DMS114 treated with DMSO at 0.1 percent for 48 hours (cell line): ENCODE data around the gene COL4A1.

Source experiments
- DNase-seq: peaks from one replicate; lab custom pipeline; 2025; ENCODE audit not compliant: unreplicated experiment; lab: John Stamatoyannopoulos, UW

COL4A1 gene

DNA sequence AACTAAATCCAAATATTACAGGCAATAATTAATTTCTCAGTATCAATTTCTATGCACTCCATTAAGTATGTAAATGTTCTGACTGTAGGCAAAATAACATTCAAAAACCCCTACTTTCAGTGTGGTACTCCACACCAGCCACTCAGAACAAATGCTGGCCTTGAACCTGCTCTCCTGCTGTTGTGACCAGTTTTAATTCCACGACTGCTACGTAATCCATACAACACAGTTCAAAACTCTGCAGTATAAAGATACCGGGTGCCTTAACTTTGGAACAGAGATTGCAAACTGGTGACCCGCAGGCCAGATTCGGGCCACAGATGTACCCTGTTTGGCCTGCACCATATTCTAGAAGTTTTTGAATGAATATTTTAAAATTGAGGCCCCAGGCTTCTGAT lies 30.4 kb downstream of the COL4A1 start:
- DNase-seq = no peak

DNA sequence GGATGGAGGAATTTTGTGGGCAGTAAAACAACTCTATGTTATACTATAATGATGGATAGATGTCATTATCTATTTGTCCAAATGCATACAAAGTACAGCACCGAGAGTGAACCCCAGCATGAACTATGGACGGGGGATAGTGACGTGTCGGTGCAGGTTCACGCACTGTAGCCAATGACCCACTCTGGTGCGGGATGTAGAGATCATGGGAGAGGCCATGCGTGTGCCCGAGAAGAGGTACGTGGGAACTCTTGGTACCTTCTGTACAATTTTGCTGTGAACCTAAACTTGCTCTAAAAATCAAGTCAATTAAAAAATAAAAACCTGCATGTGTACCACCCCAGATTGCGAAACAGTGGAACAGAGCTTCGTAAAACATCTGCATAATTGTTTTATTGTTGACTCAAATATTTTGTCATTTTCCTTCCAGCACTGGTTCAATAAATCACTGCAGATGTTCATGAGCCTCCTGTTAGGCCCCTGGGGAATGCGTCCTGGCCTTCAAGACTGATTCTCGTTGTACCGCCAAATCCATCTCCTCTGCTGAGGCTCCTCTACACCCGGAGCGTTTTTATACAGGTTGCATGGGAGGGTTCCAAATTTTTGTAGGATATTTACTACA lies 30.9 kb downstream of the COL4A1 start:
- no peak for DNase-seq

DNA sequence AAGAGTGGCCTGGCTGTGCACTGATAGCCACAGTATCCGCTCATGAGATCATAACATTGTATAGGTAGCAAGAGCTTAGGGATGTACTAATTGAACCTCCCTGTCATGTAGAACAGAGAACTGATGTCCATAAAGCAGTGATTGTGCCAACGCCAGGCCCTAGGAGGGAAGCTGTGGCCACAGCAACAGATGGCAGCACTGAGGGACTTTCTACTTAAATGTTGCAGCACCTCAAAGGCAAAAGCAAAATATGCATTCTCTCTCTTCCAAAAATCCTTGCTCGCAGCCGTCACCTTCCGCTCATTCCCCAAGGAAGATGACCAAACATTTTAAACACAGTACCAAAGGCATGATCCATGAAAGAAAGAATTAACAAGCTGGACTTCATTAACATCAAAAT lies 32.3 kb downstream of the COL4A1 start:
- no peak for DNase-seq

DNA sequence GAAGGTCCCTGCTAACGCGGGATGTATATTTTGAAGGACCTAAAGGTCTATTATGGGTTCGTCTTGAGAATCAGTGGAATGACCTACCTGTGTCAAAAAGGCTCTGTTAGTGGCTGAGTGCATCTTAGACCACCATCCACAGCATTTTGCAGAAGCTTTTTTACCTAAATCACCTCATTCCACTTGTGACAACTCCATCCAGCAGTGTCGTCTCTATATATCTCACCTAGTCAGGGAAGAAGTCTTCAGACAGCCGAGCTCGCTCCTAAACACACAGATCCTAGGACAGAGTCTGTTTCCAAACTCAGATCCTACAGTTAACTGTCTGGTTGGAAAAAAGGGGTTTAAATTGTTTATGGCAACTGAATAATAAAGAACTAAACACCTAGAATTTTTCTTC lies 33.7 kb downstream of the COL4A1 start:
- no peak for DNase-seq

DNA sequence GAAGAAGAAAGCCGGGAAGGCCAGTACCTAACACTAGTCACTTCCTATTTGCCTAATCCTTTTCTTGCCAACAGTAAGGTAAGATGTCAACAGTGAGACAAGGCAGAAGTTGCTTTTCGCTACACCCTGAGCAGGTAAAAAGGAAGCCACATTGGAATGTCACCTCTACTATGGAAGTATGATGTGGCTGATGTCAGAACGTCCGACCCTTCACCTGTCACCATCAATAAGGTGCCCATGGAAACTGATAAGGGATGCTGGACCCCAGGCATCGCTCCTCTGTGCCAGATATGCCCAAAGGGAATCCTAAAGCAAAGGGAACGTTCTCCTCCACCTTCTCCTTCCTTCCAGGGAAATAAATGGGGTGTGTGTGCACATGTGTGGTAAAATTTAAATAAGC lies 34.3 kb downstream of the COL4A1 start:
- no peak for DNase-seq

DNA sequence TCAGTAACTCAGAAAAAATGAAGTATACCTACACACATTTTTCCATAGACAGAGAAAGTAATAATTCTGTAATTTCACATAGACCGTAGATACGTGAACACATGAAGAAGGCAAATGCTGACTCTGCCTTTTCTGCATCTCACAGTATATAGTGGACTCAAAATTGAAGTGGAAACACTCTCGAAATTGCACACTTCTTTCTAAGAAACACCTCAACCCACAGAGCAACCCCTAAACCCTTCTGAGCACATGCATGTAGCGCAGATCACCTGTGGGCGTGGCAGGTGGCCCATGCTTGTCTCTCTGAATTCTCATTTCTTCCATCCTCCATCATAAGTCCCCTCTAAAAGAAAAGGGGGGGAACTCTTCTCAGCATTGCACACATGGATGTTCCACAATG lies 34.7 kb downstream of the COL4A1 start:
- DNase-seq = no peak

DNA sequence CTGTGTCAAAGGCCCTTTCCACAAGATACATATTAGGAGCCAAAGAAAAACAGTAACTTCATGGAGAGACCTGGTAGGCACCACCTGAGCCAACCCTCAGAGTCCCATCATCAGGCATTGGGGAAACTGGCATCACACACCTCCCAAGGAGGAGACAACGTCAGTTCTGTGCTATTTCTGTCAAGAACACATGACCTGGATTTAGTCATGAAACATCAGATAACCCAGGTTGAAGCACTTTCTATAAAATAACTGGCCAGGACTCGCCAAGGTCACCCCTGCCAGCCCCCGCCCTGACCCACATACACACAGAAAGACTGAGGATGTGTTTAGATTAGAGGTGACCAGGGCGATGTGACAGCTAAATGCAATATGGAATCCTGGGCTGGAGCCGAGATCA lies 35.6 kb downstream of the COL4A1 start:
- DNase-seq = no peak

DNA sequence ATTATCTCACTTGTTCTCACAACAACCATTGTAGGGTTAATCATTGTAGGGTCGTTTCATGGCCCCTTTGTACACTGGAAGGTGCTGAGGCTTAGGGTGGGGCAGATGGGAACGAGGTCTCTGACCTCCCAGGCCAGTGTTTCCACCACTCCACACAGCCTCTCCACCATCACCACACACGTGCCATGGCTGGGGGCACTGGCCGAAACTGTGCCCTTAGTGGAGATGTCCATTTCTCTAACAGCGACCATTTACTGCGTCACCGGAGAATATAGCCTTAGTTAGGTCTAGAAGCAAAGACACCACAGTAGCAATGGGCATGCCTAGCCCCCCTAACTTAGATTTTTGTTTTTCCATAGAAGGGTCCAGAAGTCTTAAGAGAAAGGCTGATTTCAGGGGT lies 36.5 kb downstream of the COL4A1 start:
- DNase-seq = no peak

DNA sequence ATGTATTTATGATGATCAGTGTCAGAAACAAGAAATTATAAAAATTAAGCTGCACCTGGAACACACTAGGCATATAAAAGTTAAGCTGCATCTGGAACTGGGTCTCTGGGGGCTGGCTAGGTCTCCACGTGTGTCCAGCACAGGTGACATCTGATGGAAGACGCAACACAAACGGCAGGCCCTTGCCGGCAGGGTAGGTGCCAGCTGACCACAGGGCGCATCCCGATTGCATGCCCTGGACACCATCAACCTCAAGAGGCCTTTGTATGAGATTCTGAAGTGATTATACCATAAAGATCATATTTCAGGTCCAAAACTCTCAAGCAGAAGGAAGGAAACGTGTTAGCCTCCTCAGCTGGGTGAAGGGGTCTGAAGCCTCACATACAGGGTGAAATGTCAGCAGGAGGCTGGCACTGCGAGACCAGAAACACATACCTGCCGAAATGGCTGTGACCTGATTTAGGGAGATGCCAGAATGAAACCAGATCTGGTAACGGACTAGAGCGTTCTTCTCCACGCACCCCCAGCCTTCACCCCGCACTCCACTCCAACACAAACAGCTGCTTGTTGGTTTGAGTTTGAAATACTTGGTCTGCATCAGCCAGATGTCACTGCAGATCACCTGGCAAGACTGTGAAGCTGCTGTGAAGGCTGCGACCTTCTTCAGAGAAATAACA lies 37.3 kb downstream of the COL4A1 start:
- DNase-seq = no peak

DNA sequence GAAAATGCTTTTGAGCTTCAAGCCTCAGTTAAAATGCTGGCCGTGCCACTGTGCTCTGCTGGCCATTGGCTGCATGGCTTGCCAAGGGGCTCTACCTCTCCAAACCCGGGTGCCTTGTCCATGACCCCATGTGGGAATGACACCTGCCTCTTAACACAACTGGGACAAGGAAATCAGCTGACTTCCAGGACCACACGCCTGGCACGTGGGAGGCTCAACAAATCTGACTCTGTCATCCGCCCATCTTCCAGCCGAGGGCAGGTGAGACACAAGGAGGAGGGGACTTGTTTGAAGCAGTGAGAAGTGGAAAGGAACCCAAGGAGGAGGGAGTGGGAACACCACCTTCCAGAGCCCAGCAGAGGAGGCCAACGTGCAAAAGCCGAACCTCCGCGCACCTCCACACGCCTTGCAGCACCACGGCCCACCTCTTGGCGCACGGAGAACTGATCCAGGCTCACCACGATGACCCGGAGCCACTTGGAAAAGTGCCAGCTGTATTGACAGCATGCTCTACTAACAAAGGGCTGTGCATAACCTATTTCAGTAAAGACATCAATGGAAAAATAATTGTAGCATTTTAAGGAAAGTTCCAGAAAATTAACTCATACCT lies 38.3 kb downstream of the COL4A1 start:
- DNase-seq = no peak

DNA sequence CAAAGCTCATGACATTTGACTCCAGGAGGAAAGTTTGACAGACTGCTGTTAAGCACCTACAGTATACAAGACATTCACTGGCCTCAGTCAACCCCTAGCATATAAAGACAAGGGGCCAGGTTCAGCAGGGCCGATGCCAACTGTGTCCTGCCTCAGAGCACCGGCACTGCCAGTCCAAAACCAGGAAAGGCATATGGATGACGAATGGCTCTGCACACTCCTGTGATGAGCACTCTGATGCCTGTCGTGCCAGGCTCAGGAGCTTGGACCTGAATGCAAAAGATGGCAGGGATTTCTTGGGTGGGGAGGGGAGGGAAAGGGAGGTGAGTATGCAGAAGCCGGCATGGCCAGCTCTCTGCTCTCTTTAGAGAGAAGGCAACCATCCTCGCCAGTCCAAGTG lies 38.9 kb downstream of the COL4A1 start:
- no peak for DNase-seq

DNA sequence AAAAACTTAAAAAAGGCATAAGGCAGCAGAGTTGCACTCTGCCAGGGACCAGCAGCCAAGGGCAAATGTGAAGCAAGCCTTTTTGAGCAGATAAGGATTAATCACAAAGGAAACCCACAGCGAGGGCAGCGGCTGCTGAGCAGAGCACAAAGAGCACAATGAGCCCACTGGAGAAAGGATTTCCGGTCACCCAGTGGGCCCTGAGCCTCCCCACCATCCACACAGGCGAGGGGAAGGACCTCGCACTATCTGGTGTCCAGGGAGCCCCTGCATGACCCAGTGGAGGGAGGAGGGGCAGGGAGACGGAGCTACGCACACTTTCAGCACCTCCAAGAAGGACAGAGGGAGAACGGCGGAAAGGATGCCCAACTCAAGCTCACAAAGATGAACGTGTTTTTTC lies 40.0 kb downstream of the COL4A1 start:
- DNase-seq = no peak

DNA sequence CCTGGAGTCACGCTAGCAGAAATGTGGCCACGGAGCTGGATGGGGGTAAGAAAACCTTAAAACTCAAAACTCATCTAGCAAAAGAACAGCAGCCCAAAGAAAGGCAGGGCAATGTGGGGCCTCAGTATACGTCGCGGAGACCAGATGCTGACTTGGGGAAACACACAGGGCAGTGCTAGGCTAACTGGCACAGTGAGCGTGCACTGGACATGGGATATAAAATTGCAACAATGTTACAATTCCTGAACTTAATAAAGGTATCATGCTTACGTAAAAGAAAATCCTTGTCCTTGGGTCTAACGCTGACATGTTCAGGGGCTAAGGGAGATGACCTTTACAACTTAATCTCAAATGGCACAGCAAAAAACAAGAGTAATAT lies 40.5 kb downstream of the COL4A1 start:
- DNase-seq = no peak

DNA sequence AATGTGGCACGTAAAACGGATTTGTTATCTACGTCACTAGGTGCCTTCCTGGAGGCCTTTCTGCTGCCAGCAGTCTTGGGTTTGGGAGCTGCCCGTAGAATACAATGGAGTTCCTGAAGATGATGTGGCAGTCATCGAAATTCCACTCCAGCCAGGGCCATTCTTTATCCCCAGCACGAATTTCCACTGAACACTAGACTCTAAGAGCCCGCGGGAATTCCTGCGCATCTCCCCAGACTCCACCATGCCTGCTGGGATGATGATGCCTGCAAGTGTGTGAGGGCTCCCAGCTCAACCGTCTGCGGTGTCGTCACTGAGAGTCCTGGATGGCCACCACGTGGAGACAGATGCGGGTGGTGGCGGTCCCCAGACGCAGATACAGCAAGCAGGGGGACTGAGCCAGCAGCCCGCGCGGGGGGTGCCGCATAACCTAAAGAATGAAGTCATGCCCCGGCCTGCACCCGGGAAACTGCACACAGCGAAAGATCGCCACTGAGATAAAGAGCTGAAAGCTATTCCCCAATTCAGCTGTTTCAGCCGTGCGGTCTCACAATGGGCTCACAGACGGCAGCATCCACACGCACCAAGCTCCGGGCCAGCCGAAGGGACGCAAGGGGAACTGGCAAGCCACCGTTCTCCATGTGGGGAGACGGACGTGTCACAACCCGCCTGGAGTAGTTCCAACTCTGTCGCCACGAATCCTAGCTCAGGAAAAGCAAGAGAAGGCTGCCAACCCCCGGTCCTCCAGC lies 41.1 kb downstream of the COL4A1 start:
- DNase-seq = no peak

DNA sequence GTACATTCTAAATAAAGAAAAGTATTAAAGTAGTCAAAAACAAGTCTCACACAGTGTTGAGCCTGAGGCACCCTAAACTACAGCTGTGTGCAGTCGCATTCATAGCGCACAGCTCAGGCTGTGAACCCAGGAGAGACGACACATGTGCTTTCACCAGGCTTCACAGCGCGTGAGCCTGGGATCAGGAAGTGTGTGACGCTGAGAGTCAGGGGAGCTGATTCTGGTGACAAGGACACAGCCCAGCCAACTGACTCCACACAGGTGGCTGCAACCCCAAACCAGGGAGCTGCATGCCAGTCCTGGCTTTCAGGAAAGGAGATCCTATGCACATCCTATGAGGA lies 41.6 kb downstream of the COL4A1 start:
- no peak for DNase-seq

DNA sequence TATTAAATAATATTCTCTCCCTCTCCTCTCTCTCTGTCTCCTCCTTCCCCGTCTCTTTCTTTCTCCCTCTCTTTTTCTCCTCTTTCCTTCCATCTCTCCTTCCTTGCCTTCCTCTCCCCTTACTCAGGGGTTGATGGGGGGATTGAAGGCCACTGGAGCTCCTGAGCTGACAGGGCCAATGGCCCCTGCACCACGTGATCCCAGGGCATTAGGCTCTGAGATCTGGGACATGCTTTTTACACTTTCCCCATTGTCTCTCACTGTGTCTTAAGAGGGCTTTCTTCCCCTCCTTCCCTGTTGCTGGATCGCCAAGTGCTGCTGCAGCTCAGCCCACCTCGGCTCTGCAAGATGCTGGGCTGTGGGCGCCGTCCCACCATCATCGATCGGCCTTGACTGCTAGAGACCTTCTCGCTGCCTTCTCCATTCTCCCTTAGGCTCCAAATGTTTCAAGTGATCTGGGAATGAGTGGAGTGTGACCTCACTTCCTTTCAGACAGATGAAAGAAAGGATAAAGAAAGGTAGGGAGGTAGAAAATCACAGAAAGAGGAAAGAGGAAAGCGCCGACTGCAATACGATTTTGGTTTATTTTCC lies 42.2 kb downstream of the COL4A1 start:
- DNase-seq = no peak

DNA sequence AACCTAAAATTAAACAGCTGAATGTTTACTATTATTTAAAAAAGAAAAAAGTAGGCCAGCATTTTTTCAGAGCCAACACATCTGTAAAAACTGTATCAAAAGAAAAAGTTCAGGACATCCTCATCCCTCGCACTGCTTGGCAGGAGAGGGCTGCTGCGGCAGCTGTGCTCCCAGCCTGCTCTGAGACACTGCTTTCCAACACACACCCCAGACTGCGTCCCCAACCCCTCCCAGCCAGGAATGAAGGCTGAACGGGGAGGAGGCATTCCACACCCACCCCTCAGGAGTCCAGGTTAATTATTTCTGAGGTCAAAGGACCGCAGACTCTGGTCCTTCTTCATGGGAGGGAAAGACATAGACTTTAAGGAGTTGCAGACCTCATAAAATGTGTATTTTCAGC lies 43.1 kb downstream of the COL4A1 start:
- no peak for DNase-seq

DNA sequence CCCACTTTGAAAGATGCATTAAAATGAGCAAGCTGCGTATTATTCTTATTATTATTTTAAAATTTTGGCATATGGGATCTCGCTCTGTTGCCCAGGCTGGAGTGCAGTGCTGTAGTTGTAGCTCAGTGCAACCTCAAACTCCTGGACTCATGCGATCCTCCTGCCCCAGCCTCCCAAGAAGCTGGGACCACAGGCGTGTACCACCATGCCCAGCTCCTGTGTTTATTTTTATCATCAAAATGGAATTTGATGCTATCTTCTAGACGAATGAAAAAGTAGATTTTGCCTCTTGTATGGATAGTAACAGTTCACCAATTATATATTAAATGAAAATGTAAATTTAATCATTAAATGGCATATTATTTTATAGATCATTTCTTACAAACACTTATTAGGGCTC lies 43.6 kb downstream of the COL4A1 start:
- no peak for DNase-seq

DNA sequence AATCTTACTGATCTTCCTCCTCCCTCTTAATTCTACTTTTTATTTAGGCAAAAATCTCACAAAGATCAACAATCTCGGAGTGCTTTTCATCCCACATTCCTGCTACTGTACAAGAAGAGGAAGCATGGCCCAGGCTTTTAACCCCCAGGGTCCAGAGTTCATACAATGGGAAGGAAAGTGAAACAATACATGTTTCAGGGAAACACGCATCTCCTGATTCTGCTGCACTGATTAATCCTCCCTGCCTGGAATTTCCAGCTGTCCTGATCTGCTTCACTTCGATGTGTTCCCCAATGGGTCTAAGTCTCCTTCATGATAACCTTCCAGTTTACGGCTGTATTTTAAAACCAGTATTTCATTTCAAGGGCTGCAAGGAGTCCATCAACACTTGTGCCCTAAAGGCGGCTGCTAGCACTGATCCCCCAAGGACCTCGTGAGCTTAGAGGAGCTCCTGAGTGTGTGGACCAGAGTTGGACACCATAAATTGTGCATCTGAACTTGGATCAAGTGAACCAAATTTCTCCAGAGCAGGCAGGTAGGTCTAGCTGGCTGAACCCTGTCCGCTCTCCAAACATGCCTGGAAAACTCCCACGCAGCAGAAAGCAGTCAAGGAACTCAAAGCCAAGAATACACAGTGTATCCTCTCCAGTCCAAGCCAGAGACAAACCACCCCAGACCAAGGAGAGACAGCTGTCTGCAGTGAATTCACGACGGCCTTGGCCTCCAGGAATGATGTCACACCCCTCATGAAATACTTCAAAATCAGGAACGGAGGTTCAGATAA lies 44.3 kb downstream of the COL4A1 start:
- no peak for DNase-seq

DNA sequence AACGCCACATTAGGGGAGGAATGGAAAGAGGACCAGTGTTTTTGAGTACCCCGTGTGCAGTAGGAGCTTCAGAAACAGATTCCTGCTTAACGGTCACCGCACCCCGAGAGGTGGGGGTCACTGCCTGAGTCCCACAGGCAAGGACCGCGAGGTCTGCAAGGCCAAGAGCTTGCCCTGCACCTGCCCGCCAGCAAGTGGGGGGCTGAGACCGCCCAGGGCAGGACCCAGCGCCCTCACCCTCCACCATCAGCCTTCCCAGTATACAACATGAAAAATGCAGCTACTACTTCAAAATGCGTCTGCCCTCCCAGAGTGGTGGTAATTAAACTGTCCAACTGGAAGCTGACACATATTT lies 44.9 kb downstream of the COL4A1 start:
- no peak for DNase-seq
